Endothelial cell of umbilical vein (primary cell): ENCODE data around the gene C1QTNF8. TPM values are rescaled to one million over a fixed set of nuclear protein-coding genes. Genes with fewer than 3 reads are reported as not detected.

ENCODE experiments used
- BruUV-seq: library from RNA; stranded (reverse); fragments of 400-500 nt; replicated peaks from 2 replicates; lab custom pipeline; 2021; lab: Mats Ljungman, UMichigan
- CTCF ChIA-PET: fragments of 300-600, 350-600 bp; sonication (Branson Sonifier 250); formaldehyde crosslinking; loops from one replicate; lab custom pipeline; 2021; ENCODE audit warnings: antibody characterized with exemption, inconsistent platforms; lab: Charles Lee
- POLR2A ChIA-PET: fragments of 300-600, 350-600 bp; sonication (Branson Sonifier 250); formaldehyde crosslinking; loops from one replicate; lab custom pipeline; 2021; ENCODE audit warnings: antibody characterized with exemption, inconsistent platforms; lab: Charles Lee
- DNase-seq: peaks from one replicate; pipeline ENCODE4 v3.0.0-alpha.2; 2011; ENCODE audit warnings: low read depth, low spot score
- FAIRE-seq: peaks from 2 replicates; lab custom pipeline; 2011; peaks lifted over from hg19 to GRCh38; lab: Jason Lieb, UNC
- H2AFZ ChIP-seq: 2 replicates; pipeline ENCODE4 v1.6.0; 2012; ENCODE audit warnings: low read depth, low read length, control low read depth, inconsistent platforms
- H3K27ac ChIP-seq: 2 replicates; pipeline ENCODE4 v1.5.1; 2011; ENCODE audit warnings: low read depth, mild to moderate bottlenecking, control low read depth, low read length, moderate library complexity; ENCODE audit not compliant: insufficient read depth
- H3K27me3 ChIP-seq, 2 experiments: 2 replicates each; pipeline versions ENCODE4 v1.6.0 to v1.6.1; 2011; ENCODE audit warnings: low read length in 2 of 2, mixed read lengths in 1 of 2; ENCODE audit not compliant: control insufficient read depth in 2 of 2, insufficient read depth in 2 of 2
- H3K36me3 ChIP-seq, 2 experiments: 2 replicates in 1 of 2; 3 replicates in 1 of 2; pipeline ENCODE4 v1.5.1; 2011; ENCODE audit warnings: low read length in 2 of 2, mild to moderate bottlenecking in 1 of 2, moderate library complexity in 1 of 2; ENCODE audit not compliant: control insufficient read depth in 2 of 2, insufficient read depth in 2 of 2; ENCODE audit errors: extremely low read depth in 1 of 2
- H3K4me1 ChIP-seq: 3 replicates; pipeline ENCODE4 v1.5.1; 2011; ENCODE audit warnings: mild to moderate bottlenecking, low read length; ENCODE audit not compliant: control insufficient read depth, insufficient read depth; ENCODE audit errors: extremely low read depth
- H3K4me2 ChIP-seq: 2 replicates; pipeline ENCODE4 v1.6.1; 2011; ENCODE audit warnings: low read length, control low read depth, mixed read lengths; ENCODE audit not compliant: insufficient read depth
- H3K4me3 ChIP-seq, 3 experiments: fragments of 200-600 bp in 1 of 3; sonication (generic), shearing (Covaris generic) in 1 of 3; replicated peaks in 1 of 3; 2 replicates each; pipeline ENCODE4 v1.5.1; 2011 to 2016; ENCODE audit warnings: control low read depth in 3 of 3, low read length in 3 of 3, mild to moderate bottlenecking in 2 of 3, inconsistent platforms in 1 of 3, low read depth in 1 of 3, moderate library complexity in 1 of 3; ENCODE audit not compliant: insufficient read depth in 1 of 3
- H3K79me2 ChIP-seq: 2 replicates; pipeline ENCODE4 v1.6.0; 2012; ENCODE audit warnings: low read length, inconsistent platforms; ENCODE audit not compliant: control insufficient read depth, insufficient read depth
- H3K9ac ChIP-seq: replicated peaks from 2 replicates; pipeline ENCODE3; 2011; ENCODE audit warnings: low read length, control low read depth; ENCODE audit not compliant: insufficient read depth; ENCODE audit errors: extremely low read depth
- H3K9me1 ChIP-seq: replicated peaks from 3 replicates; pipeline ENCODE4 v1.6.0; 2011; ENCODE audit warnings: mild to moderate bottlenecking, low read length; ENCODE audit not compliant: control insufficient read depth, insufficient read depth; ENCODE audit errors: extremely low read depth
- H3K9me3 ChIP-seq: replicated peaks from 2 replicates; pipeline ENCODE4 v1.5.1; 2012; ENCODE audit warnings: low read length, inconsistent platforms; ENCODE audit not compliant: control insufficient read depth, insufficient read depth
- H4K20me1 ChIP-seq: replicated peaks from 2 replicates; pipeline ENCODE3; 2011; ENCODE audit warnings: mild to moderate bottlenecking, low read length; ENCODE audit not compliant: control insufficient read depth, insufficient read depth; ENCODE audit errors: extremely low read depth
- EZH2 ChIP-seq: IDR thresholded peaks from 2 replicates; pipeline ENCODE4 v1.6.1; 2012; ENCODE audit warnings: borderline replicate concordance, low read depth, mild to moderate bottlenecking, moderate library complexity, low read length, inconsistent platforms; ENCODE audit not compliant: severe bottlenecking
- FOS ChIP-seq: IDR thresholded peaks from 2 replicates; pipeline ENCODE4 v1.6.1; 2011; ENCODE audit warnings: mild to moderate bottlenecking, low read length, moderate library complexity, borderline replicate concordance; ENCODE audit not compliant: insufficient read depth
- MYC ChIP-seq: IDR thresholded peaks from one replicate; pipeline ENCODE4 v1.6.1; 2011; ENCODE audit warnings: mild to moderate bottlenecking, low read depth, low read length
- POLR2A ChIP-seq: IDR thresholded peaks from 2 replicates; pipeline ENCODE4 v1.6.1; 2012; ENCODE audit warnings: low read depth, mild to moderate bottlenecking, control low read depth, low read length
- POLR2AphosphoS5 ChIP-seq: IDR thresholded peaks from 2 replicates; pipeline ENCODE4 v1.6.1; 2012; ENCODE audit warnings: low read depth, mild to moderate bottlenecking, control low read depth, low read length, moderate library complexity; ENCODE audit not compliant: insufficient read depth
- dilution Hi-C: fragments of 300-500 bp; cut with MboI; formaldehyde crosslinking; loops from one replicate; pipeline ENCODE4 v1.15.0; 2019; ENCODE audit warnings: low sequenced_read_pairs; ENCODE audit not compliant: extremely low pct_ligation_motif_present
- intact Hi-C: fragments of 100-400 bp; cut with micrococcal nuclease; formaldehyde crosslinking; loops from one replicate; pipeline ENCODE4 v1.10.0; 2022
- polyA plus RNA-seq, 4 experiments: library from polyadenylated mRNA; depleted of rRNA in 3 of 4; stranded (reverse) in 3 of 4; unstranded in 1 of 4; fragments of >200 nt; gene quantifications; 2 replicates each; pipeline versions ENCODE4 v1.2.1 to v1.2.3, GENCODE V29; 2011 to 2012; ENCODE audit warnings: missing spikeins in 1 of 4
- total RNA-seq: library from RNA; stranded (reverse); gene quantifications from 2 replicates; pipeline ENCODE4 v1.2.3, GENCODE V29; 2021
- TF ChIP-seq, protein P1 (sequence below), 2 donors: IDR thresholded peaks; 1 replicate in 1 of 2; 2 replicates in 1 of 2; pipeline ENCODE4 v1.5.1; 2011; ENCODE audit warnings: low read length in 2 of 2, mild to moderate bottlenecking in 2 of 2, moderate library complexity in 2 of 2, control low read depth in 1 of 2, inconsistent platforms in 1 of 2, low read depth in 1 of 2; ENCODE audit not compliant: insufficient read depth in 1 of 2; ENCODE audit errors: extremely low read depth in 1 of 2
- TF ChIP-seq, protein P2 (sequence below): IDR thresholded peaks from 2 replicates; pipeline ENCODE4 v1.6.1; 2011; ENCODE audit not compliant: insufficient read depth, insufficient read length

Gene C1QTNF8
- total and polyA plus RNA-seq, 2 donors (not counting 3 experiments of a cell fraction or from before 2014, with no cell fraction given) = not detected

DNA sequence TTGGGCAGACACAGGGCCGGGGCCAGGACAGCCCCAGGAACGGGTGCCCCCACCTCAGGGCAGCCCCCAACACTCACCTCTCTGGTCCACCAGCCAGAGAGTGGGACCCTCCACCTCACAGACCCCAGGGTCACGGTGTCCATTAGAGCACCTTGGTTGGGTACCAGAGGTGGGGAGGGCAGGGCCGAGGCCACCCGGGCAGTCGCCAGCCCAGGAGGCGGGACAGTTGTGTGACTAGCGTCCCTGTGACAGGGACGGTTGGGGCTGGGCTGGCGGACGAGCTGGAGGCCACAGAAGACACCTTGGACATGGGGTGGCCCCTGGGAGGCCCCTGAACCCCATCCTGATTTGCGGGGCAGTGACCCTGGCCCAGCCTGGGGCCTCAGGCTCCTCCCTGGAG lies 11.7 kb upstream of the C1QTNF8 start:
- FAIRE-seq (no peak), DNase-seq (no peak)
- ChIA-PET CTCF (no interaction called here), POLR2A (no interaction called here)
- dilution Hi-C loops = no loop called here
- Histone ChIP-seq H3K27ac (no peak overlapping the region), H3K4me2 (no peak overlapping the region), H3K36me3 (no peaks in the 10 kb centered on the region), H3K9ac (no peak overlapping the region), H3K27me3 (no peaks in the 10 kb centered on the region), H3K4me3 (no peak overlapping the region), H4K20me1 (no peaks in the 10 kb centered on the region), H2AFZ (no peak overlapping the region), H3K9me1 (no peaks in the 10 kb centered on the region), H3K4me1 (no peaks in the 10 kb centered on the region), H3K9me3 (no peaks in the 10 kb centered on the region), H3K79me2 (no peaks in the 10 kb centered on the region)
- intact Hi-C loops = no loop called here
- TF ChIP-seq FOS (no peak), EZH2 (no peak), MYC (no peak), POLR2A (no peak), POLR2AphosphoS5 (no peak)
- TF ChIP-seq, protein P1, sequence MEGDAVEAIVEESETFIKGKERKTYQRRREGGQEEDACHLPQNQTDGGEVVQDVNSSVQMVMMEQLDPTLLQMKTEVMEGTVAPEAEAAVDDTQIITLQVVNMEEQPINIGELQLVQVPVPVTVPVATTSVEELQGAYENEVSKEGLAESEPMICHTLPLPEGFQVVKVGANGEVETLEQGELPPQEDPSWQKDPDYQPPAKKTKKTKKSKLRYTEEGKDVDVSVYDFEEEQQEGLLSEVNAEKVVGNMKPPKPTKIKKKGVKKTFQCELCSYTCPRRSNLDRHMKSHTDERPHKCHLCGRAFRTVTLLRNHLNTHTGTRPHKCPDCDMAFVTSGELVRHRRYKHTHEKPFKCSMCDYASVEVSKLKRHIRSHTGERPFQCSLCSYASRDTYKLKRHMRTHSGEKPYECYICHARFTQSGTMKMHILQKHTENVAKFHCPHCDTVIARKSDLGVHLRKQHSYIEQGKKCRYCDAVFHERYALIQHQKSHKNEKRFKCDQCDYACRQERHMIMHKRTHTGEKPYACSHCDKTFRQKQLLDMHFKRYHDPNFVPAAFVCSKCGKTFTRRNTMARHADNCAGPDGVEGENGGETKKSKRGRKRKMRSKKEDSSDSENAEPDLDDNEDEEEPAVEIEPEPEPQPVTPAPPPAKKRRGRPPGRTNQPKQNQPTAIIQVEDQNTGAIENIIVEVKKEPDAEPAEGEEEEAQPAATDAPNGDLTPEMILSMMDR (IDR thresholded peaks at IDR 0.05; ENCODE audit: extremely low read depth in 1 of 2, insufficient read depth in 1 of 2, low read depth in 1 of 2, low read length in 2 of 2) = no peak
- BruUV-seq = no TSS peak

DNA sequence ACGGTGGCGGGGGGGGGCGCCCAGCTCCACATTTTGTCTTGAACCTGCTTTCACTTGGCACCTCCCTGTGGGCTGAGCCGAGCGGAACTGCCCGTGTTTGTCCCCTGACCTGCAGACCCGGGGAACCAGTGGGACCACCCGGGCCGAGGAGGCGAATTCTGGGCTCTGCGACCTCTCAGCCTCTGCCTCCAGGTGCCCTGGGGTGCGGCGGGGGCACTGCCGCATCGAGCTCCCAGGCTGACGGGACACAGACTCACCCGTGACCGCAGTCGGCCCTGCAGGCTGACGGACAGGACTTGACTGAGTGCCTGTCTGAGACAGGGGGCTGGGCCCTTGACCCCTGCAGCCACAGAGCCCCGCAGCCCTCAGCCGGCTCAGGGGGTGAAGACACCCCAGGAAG lies 11.1 kb upstream of the C1QTNF8 start:
- Histone ChIP-seq H3K9me1 (no peaks in the 10 kb centered on the region), H3K36me3 (no peaks in the 10 kb centered on the region), H3K4me3 (no peak overlapping the region), H3K4me1 (no peaks in the 10 kb centered on the region), H3K79me2 (no peaks in the 10 kb centered on the region), H3K4me2 (no peak overlapping the region), H3K27ac (no peak overlapping the region), H3K9me3 (no peaks in the 10 kb centered on the region), H2AFZ (no peak overlapping the region), H3K9ac (no peak overlapping the region), H4K20me1 (no peaks in the 10 kb centered on the region), H3K27me3 (no peaks in the 10 kb centered on the region)
- no TSS peak for BruUV-seq
- ChIA-PET POLR2A (no interaction called here), CTCF (no interaction called here)
- TF ChIP-seq POLR2A = no peak
- TF ChIP-seq, protein P2, sequence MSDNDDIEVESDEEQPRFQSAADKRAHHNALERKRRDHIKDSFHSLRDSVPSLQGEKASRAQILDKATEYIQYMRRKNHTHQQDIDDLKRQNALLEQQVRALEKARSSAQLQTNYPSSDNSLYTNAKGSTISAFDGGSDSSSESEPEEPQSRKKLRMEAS = no peak
- intact Hi-C loops = no loop called here
- dilution Hi-C loops = no loop called here
- no peak for FAIRE-seq
- DNase-seq = no peak
